ENCODE results near the gene MSRB3.

Gene MSRB3

DNA sequence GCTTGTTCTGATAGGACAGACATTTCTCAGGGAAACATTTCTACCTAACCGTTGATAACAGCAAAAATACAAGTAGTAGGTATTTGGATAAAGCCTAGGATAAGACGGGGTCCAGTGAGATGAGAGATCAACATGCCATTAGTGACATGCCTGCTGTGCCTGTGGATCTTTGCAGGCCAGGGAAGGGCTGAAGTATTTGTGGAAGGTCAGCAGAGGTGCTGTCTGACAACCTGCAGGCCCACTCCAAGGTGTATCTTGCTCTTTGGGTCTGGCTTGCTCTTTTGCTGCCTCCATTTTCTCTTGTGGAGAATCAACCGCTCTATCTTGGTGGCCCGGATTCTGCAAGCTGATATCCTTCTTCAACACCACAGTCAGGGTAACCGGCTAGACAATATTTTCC lies 46.7 kb downstream of the MSRB3 start:
- no peak for DNase-seq (ENCODE audit: low read depth)

DNA sequence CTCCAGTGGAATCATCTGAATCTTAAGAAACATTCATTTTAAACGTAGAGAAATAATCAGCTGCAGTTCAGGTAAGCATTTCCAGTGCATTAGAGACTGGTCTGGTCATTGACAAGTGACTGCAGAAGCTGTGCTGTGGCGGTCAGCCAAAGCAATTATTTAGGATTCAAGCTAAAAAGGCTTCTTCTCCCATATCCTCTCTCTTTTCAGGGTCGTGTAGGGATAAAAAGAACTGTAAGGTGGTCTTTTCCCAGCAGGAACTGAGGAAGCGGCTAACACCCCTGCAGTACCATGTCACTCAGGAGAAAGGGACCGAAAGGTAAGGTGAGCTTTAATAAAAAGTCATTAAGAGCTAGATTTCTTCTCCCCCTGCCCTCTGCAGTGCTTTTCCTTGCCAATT lies 48.1 kb downstream of the MSRB3 start:
- no peak for DNase-seq (ENCODE audit: low read depth)

DNA sequence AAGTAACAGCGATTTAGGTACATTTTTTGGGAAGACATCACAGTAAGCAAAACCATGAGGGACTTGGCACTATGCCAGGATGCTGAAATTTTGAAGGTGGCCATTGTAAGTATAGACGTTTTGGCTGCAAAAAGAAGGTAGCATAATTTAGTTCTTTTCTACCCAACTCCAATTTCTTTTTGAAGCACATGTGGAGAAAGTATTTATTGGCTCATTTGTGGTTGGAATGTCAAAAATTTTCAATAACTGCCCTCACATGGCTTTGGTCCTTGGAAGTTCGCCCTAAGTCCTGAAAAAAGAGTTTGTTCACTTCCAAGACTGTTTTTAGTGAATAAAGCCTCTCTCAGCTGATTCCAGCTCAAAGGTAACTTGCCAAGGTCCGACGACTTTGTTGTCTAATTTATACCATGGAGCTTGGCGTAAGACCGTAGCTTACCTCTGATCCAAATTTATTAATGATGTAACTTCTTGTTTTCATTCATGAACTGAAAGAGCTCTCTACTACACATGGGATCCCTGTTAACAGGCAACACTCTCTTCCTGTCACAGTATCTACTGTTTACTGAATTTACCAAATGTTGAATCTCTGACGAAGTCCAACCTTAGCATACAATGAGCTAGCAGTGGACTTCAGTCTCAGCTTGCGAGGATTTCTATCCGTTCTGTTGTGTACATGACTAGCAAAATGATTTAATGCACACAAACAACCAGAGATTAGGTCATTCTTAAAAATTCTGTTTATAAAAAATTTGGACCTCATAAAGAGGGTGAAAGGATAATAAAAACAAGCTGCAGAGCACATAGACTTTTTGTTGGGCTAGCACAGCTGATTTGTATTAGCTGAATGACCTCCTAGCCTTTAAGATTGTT lies 49.0 kb downstream of the MSRB3 start:
- DNase-seq (ENCODE audit: low read depth) = peak; percentile 84

DNA sequence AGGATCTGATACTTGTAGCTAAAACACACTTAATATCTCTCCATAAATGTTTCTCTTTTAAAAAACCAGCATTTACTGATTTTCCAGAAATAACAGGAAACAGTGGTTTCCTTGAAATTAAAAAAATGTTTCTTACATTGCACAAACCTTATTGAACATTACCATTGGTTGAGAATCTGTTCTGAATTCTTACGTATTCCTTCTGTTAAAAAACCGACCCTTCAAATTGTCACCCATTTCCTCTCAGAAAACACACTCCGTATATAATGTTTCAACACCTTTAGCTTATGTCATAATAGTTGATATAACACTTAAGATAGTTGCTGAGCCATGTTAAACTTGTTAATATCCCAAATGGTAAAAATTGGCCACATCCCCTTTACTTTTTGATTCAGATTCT lies 51.2 kb downstream of the MSRB3 start:
- no peak for DNase-seq (ENCODE audit: low read depth)

DNA sequence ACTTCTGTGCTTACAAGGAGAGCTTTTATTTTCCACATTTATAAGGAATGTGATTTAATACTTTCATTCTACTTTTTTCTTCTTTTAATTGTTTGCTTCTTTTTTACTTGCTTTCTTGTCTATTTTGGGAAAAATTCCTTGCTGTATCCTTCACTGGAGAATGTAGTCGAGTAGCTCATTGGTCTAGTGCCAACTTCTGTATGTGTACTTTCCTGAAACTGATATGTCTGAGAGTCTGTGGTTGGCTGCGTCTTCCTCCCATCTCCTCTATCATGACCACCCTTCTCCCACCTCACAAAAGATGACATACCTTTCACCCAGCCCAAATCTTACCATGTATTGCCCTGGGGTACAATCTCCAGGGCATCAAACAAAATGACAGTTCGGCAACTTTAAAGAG lies 51.8 kb downstream of the MSRB3 start:
- no peak for DNase-seq (ENCODE audit: low read depth)

DNA sequence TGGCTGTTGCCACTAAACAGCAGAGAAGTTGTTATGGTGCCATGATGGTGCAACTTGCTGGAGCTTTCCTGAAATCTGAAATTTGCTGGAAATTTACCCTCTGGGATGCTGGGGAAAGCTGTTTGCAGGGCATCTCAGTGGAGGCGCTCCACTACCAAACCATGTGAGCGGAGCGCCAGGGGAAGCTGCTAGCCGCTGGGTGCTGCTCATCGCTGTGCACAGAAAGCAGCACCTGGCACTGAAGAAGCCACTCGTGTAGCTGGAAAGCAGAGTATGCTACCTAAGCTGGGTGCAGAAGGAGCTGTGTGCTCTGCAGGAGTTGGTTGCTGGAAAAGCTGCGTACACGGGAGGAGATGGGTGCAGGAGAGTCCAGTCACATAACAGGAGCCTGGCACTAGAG lies 53.0 kb downstream of the MSRB3 start:
- no peak for DNase-seq (ENCODE audit: low read depth)

DNA sequence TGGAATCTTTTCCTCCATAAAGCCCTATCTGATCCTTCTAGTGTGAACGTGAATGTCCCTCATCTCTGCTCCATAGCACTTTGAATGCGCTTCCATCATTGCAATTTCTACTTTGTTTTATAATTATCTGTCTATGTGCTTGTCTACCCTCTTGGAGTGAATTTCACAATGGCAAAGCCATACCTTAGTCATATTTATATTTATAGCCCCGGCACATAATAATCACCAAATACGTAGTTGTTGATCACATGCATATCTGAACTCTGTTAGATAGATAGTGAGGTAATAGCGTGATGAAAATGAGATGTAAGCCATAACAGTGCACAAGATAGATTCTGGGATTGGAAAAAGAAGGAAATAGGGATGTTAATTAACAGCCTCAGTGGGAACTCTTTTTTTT lies 55.2 kb downstream of the MSRB3 start:
- no peak for DNase-seq (ENCODE audit: low read depth)

DNA sequence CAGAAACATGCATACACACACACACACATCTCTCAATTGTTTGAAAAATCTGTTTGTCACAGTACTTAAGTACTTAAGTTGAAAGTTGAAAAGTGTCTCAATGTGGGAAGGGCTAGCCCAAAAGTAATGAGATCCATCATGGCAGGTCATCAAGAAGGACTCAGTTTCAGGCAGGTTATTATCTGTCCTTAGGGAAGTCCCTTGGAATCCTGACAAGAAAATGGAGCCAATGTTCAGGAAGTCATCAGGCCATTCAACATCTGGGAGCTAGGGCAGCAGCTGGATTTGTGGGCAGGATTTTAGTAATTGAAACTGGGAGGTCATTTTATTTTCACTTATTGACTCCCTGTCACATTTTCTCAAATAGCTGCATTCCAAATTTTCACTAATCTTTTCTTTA lies 56.0 kb downstream of the MSRB3 start:
- DNase-seq (ENCODE audit: low read depth) = peak; percentile 43

DNA sequence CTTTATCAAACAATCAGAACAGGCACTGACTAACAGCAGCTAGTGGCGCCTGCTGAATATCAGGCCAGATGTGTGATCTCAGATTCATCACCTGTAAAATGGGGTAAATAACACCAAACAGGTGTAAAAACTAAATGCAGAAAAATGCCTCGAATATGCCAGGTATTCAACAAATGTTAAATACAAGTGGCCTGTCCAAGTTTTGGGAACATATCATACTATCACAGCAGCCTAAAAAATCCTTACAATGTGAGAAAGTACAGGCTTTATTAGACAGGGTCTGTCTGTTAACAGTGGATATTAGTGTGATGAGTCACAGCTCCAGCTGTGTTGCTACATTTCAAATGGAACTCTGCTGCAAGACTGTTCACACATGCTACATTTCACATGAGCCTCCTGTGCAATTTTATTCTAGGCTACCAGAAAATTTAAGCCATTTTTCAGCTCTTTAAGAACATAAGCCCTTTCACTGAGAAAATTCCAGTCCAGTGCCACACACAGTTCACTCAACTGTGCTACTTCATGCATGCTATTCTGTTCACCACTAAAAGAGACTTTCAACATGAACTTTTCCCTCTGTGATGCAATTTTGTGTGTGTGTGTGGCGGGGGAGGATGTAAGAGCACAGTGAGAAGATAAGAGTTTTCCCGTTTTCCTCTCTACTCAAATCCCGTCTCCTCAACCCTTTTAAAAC lies 56.7 kb downstream of the MSRB3 start:
- DNase-seq (ENCODE audit: low read depth) = peak; percentile 81

DNA sequence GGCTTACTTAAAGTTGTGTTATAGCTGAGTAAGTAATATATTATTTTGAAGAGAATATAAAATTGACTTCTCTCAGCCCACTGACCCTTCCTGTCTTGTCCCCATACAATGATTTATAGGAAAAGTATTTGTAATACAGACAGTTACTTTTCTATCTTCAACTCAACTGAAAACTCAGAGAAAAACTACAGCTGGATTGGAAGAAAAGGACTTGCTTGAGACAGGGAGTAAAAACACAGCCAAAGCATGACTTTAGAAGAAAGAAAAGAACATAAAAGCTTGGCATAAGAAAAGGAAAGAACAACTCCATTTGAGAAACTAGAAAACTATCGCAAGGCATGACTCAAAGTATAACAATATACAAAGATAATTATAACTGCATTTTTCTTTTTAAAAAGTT lies 57.5 kb downstream of the MSRB3 start:
- no peak for DNase-seq (ENCODE audit: low read depth)

DNA sequence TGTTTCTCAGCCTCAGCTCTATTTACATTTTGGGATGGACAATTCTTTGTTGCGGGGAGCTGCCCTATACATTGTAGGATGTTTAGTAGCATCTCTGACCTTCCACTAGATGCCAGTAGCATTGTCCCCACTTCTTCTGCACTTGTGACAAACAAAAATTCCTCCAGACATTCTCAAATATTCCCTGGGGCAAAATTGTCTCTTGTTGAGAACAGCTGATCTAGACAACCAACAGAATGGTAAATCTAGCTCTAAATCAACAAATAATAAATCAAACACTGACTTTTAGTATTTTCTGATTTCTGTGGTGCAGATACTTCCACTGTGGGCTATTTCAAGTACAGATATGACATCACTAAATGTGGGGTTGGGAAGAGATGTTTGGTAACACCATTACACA lies 60.7 kb downstream of the MSRB3 start:
- no peak for DNase-seq (ENCODE audit: low read depth)

DNA sequence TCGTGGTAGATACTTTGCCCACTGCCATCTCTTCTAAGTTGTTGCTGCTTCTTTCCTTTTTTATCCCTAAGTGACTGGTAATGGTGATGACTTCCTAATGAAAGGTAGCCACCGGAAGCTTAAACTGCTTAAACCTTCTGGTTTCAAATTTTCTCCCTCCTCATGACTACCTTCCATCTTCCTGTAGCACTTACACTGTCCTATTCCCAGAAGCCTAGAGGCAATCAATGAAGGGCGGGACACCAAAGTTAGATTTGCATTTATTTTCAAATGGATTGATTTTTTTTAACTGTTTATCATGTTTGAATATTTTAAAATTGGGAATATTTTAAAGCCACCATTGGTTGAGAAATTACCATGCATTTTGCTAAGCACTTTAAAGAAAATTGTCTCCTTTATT lies 64.7 kb downstream of the MSRB3 start:
- DNase-seq (ENCODE audit: low read depth) = no peak

DNA sequence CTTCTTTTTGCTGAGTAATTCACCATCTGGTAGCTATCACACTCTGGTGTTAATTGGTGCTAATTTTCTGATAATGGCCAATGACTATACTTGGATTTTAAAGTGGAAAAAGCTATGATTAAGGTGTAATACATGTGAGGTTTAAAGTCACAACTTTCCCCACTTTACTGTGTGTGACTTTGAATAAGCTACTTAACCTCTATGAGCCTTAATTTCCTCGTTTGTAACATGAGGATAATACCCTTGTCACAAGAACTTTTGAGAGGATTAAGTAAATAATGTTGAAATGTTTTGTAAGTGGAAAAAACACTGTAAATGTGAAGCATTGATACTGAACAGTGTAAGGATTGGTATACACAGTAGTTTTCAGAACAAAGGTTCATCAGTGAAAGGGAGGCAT lies 65.3 kb downstream of the MSRB3 start:
- DNase-seq (ENCODE audit: low read depth) = no peak

DNA sequence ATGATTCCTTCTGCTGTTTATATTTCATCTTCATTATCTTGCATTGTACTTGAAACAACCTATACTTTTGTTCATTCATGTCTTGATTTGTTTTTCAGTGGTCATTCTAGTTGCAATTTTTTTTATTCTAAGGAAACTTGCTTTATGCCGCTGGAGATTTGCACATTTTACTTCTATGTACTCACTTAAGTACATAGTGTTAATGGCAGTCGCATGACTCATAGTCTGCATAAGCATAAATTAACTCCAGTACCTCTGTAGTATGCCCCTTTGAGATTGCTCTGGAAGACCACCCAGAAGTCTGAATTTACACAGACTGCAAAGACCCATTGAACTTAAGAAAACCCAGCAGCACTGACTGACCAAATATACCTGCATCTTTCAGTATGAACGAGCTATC lies 77.0 kb downstream of the MSRB3 start:
- DNase-seq (ENCODE audit: low read depth) = no peak

DNA sequence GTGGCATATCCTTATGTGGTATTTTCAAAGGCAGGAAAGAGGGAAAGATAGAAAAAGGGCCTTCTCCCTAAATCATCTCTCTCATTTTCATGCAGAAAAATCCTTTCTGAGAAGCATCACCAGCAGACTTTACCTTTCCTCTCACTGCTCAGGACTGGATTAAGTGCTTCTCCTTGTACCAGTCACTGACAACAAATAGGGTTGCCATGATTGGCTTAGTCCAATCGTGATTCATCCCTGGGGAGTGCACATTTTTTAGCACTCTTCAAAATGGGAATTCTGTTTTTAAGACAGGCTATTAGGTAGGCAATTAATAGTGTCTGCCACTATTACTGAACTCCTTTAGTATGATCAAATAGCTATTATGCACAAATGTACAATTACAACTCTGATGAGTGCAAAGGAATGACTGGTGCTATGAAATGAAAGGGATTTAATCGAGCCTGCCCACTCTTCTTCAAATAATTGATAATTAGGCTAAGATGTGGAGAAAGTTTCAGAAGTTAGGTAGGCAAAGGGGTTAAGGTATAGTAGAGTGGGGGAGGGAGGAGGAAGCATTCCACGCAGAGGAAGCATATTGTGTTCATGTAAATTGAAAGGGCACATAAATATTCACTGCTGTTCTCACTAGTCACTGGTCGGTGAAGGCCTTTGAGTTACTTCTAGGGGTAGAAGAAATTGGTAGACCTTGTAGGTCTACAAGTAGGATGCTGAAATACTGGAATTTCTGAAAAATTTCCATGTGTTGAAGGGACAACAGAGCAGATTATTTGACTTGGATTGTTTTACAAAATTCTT lies 84.0 kb downstream of the MSRB3 start:
- no peak for DNase-seq (ENCODE audit: low read depth)

DNA sequence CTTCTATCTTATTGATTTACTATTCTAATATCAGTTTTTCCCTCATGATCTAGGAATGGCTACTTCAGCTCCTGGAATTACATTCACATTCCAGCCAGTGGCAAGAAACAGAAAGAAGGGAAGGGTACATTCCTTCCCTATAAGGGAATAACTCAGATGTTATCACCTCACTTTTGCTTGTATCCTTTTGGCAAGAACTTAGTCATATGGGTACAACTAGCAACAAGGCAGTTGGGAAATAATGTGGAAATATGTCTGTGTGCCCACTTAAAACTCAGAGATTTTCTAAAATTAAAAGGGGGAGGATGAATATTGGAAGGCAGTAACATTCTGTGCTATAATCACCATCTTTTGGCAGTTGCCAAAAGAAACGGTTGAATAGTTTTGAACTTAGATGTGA lies 85.6 kb downstream of the MSRB3 start:
- peak; percentile 13 for DNase-seq (ENCODE audit: low read depth)

DNA sequence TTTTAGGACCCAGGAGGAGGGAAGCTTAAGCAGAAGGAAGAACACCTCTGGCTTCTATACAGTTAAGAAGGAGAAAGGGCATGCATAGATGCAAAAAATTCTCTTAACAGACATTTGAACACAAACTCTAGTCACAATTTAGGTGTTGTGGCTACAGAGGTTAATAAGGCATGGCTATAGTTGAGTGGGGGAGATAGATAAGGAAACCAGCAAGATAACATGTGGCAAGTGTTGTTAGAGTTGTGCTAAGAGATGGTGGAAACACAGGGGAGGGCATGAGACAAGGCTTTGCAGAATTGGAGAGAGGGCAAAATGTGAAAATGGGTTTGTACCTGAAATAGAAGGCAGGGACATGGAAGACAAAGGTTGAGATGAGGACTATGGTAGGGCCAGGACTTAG lies 88.9 kb downstream of the MSRB3 start:
- DNase-seq (ENCODE audit: low read depth) = no peak

DNA sequence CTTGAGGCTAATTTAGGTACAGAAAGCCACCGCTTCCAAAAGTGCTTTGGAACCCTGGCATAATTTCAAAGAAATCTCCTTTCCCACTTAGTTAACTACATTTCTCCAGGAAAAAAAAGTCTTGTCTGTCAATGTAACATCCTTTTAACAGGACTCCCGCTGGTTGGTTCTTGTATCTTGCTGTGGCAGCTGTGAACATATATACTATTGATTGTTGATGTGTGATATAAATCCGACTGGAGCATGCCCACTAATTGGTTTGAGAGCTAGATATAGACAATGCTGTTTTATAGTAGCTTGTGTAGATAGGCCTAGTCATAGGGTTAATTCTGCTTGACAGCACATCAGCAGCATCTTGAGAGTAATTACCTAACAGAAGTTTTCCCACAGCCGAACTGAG lies 89.6 kb downstream of the MSRB3 start:
- no peak for DNase-seq (ENCODE audit: low read depth)

DNA sequence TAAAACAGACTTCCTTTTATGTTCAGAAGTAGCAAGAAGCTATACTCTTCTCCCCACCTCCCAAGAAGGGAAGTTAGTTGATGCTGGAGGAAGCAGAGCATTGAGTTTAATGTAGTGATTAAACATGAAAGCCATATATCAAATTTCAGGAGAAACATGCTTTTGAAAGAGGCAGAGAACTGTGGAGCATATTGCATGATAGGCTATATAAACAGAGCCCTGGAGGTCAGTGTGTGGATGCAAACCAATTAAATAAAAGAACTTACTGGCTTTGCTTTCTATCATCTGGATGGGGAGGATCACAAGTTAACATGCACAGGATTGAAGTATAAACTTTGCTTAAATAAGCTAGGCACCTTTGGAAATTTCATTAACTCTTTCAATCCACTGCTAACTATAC lies 94.1 kb downstream of the MSRB3 start:
- peak; percentile 61 for DNase-seq (ENCODE audit: low read depth)

DNA sequence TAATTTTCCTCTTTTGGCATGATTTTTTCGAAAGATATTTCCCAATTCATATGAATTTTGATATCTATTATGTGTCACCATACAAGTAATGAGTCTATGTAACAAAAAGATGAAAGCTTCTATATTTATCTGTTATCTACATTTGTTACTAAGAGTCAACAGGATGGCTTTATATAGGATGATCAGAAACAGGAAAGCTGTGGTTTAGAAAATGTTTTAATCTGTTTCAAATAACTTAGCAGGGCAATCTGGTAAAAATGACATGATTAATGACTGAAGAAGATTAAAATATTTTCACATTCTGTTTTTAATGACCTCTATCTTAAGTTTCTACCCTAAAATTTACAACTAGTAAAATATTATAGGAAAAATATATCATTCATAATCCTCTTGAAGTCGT lies 105.8 kb downstream of the MSRB3 start:
- no peak for DNase-seq (ENCODE audit: low read depth)

DNA sequence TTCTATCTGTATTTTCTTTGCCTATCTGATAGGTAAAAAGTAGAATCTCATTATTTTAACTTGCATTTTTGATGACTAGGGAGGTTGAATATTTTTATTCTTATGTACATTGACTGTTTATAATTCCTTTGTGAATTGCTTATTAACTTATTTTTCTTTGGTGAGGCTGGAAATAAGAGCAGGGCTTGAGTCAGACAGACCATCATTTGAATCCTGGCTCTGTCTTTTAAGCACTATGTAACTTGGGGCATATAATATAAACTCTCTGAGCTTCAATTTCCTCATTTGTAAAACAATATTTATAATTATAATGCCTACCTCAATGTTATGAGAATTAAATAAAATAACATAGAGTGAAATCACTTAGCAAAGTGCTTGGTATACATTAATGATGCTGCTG lies 108.9 kb downstream of the MSRB3 start:
- DNase-seq (ENCODE audit: low read depth) = no peak

DNA sequence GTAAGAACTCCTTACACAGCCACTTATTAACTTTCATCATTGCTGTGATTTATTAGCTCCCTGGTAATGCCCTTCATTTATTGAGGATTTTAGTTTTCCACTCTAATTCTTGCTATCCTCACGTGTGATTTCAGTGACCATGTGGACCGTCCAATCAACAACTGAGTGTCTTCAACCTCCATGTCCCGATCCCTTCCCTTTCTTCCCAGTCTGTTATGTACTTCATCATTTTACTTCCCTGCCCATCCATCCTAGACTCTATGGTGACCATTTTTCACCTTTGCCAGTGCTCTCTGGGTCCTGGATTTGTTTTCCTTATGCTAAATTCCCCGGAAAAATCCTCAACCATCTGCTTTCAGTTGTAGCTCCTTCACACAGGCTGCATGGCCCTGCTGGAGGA lies 111.0 kb downstream of the MSRB3 start:
- no peak for DNase-seq (ENCODE audit: low read depth)

DNA sequence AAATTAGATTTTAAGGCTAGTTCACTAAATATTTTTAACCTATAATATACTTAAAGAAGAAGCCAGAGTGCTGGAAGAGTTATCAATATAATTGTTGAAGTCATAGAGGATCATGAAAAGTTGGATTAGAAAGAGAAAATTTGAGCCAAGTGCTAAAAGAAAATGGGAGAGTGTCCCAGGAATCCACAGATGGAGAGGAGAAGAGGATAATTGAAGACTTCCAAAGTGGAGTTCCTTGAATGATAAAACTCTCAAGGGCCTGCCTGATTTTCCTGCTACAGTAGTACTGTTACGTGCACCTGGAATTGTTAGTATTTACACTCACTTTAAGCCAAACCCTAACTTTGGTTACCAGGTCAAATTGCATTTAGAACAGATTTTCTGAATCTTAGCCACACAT lies 113.2 kb downstream of the MSRB3 start:
- no peak for DNase-seq (ENCODE audit: low read depth)
